HL-60 (cell line): ENCODE measurements around the gene ERH.

Source experiments
- DNase-seq, 2 experiments: peaks; one replicate each; pipeline ENCODE4 v3.0.0-alpha.2; 2010 to 2020; ENCODE audit warnings: low read depth in 1 of 2, low spot score in 1 of 2
- H3K27ac ChIP-seq: fragments of 250-450 bp; sonication (Bioruptor Pico); replicated peaks from 2 replicates; pipeline ENCODE4 v1.5.1; 2020; ENCODE audit warnings: mild to moderate bottlenecking, moderate library complexity
- H3K27me3 ChIP-seq: fragments of 250-450 bp; sonication (Bioruptor Pico); 2 replicates; pipeline ENCODE4 v1.5.1; 2021; ENCODE audit warnings: mild to moderate bottlenecking, moderate library complexity; ENCODE audit not compliant: insufficient read depth, poor library complexity, severe bottlenecking
- H3K4me3 ChIP-seq: replicated peaks from 2 replicates; pipeline ENCODE4 v1.5.1; 2011; ENCODE audit warnings: mild to moderate bottlenecking, control low read depth, low read length; ENCODE audit not compliant: insufficient read depth
- GABPA ChIP-seq: IDR thresholded peaks from 2 replicates; pipeline ENCODE4 v1.6.1; 2012; ENCODE audit warnings: low read depth
- POLR2AphosphoS5 ChIP-seq: IDR thresholded peaks from 2 replicates; pipeline ENCODE4 v1.6.1; 2012; ENCODE audit warnings: low read depth
- SPI1 ChIP-seq: IDR thresholded peaks from 2 replicates; pipeline ENCODE4 v1.6.1; 2012; ENCODE audit warnings: low read depth, mild to moderate bottlenecking, borderline replicate concordance
- TF ChIP-seq, protein P1 (sequence below): IDR thresholded peaks from 2 replicates; pipeline ENCODE4 v1.6.1; 2012; ENCODE audit warnings: low read depth; ENCODE audit not compliant: insufficient replicate concordance
- TF ChIP-seq, protein P2 (sequence below): IDR thresholded peaks from one replicate; pipeline ENCODE4 v1.5.1; 2011; ENCODE audit warnings: low read length, control low read depth, inconsistent platforms; ENCODE audit not compliant: insufficient read depth

ERH gene

GRCh38 chr14:69399750-69400149 lies 1.7 kb upstream of the ERH start:
- peak overlapping the region; percentile 93; the same call in 1 of the 2 replicates for H3K27ac ChIP-seq
- H3K27me3 ChIP-seq, result no peaks in the 10 kb centered on the region
- TF ChIP-seq GABPA (no peak), SPI1 (no peak), POLR2AphosphoS5 (no peak)
- TF ChIP-seq, protein P1, sequence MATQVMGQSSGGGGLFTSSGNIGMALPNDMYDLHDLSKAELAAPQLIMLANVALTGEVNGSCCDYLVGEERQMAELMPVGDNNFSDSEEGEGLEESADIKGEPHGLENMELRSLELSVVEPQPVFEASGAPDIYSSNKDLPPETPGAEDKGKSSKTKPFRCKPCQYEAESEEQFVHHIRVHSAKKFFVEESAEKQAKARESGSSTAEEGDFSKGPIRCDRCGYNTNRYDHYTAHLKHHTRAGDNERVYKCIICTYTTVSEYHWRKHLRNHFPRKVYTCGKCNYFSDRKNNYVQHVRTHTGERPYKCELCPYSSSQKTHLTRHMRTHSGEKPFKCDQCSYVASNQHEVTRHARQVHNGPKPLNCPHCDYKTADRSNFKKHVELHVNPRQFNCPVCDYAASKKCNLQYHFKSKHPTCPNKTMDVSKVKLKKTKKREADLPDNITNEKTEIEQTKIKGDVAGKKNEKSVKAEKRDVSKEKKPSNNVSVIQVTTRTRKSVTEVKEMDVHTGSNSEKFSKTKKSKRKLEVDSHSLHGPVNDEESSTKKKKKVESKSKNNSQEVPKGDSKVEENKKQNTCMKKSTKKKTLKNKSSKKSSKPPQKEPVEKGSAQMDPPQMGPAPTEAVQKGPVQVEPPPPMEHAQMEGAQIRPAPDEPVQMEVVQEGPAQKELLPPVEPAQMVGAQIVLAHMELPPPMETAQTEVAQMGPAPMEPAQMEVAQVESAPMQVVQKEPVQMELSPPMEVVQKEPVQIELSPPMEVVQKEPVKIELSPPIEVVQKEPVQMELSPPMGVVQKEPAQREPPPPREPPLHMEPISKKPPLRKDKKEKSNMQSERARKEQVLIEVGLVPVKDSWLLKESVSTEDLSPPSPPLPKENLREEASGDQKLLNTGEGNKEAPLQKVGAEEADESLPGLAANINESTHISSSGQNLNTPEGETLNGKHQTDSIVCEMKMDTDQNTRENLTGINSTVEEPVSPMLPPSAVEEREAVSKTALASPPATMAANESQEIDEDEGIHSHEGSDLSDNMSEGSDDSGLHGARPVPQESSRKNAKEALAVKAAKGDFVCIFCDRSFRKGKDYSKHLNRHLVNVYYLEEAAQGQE, result no peak
- DNase-seq, result no peak
- peak overlapping the region; percentile 77 for H3K4me3 ChIP-seq

DNA sequence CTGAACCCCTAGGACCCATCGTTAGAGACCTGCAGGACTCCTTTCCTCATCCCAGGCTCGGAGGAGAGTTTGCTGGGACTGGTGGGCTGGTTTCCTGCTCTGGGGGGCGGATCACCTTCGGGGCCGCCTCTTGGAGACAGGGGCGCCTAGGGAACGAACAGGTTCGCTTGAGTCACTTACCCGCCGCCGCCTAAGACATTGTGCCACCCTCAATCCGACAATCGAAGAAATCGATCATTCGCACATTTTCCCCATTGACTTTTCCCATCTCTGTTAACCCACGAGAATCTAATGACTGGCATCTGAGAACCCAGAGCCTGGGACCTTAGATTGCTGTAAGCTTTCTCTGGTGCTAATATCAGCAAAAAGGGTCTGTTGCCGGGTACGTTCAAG lies 715 bp upstream of the ERH start:
- TF ChIP-seq GABPA (no peak), POLR2AphosphoS5 (no peak), SPI1 (no peak)
- TF ChIP-seq, protein P1, result no peak
- TF ChIP-seq, protein P2, sequence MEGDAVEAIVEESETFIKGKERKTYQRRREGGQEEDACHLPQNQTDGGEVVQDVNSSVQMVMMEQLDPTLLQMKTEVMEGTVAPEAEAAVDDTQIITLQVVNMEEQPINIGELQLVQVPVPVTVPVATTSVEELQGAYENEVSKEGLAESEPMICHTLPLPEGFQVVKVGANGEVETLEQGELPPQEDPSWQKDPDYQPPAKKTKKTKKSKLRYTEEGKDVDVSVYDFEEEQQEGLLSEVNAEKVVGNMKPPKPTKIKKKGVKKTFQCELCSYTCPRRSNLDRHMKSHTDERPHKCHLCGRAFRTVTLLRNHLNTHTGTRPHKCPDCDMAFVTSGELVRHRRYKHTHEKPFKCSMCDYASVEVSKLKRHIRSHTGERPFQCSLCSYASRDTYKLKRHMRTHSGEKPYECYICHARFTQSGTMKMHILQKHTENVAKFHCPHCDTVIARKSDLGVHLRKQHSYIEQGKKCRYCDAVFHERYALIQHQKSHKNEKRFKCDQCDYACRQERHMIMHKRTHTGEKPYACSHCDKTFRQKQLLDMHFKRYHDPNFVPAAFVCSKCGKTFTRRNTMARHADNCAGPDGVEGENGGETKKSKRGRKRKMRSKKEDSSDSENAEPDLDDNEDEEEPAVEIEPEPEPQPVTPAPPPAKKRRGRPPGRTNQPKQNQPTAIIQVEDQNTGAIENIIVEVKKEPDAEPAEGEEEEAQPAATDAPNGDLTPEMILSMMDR, result no peak
- no peak for DNase-seq

GRCh38 chr14:69395929-69396328 lies 2.2 kb downstream of the ERH start:
- TF ChIP-seq POLR2AphosphoS5 (no peak), GABPA (no peak), SPI1 (no peak)
- TF ChIP-seq, protein P2, result no peak
- TF ChIP-seq, protein P1, result no peak
- no peak for DNase-seq
- H3K27me3 ChIP-seq, result no peaks in the 10 kb centered on the region
- no peak overlapping the region for H3K4me3 ChIP-seq
- no peak overlapping the region for H3K27ac ChIP-seq

More for the DNA sequence above, 715 bp upstream of the ERH start:
- H3K27ac ChIP-seq, result peak overlapping the region; percentile 93
- H3K27me3 ChIP-seq, result no peaks in the 10 kb centered on the region
- peak overlapping the region; percentile 77 for H3K4me3 ChIP-seq

DNA sequence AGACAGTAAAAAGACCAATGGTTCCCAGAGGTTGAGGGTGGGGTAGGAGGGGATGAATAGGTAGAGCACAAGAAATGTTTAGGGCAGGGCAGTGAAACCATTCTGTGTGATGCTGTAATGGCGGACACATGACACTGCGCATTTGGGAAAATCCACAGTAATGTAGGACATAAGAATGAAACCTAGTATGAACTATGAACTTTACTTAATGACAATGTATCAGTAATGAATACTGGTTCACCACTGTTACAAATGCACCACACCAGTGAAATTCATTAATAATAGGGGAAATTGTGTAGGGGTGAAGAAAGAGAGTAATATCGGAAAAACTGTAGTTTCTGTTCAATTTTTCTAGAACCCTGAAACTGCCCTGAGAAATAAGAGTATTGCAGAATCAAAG lies 5.6 kb downstream of the ERH start:
- Histone ChIP-seq H3K27me3 (no peaks in the 10 kb centered on the region), H3K27ac (no peak overlapping the region), H3K4me3 (no peak overlapping the region)
- DNase-seq, result no peak
- TF ChIP-seq SPI1 (no peak), POLR2AphosphoS5 (no peak), GABPA (no peak)
- TF ChIP-seq, protein P1, result no peak
- TF ChIP-seq, protein P2, result no peak
